Measurements from ENCODE around the gene IL12A.

IL12A gene

DNA sequence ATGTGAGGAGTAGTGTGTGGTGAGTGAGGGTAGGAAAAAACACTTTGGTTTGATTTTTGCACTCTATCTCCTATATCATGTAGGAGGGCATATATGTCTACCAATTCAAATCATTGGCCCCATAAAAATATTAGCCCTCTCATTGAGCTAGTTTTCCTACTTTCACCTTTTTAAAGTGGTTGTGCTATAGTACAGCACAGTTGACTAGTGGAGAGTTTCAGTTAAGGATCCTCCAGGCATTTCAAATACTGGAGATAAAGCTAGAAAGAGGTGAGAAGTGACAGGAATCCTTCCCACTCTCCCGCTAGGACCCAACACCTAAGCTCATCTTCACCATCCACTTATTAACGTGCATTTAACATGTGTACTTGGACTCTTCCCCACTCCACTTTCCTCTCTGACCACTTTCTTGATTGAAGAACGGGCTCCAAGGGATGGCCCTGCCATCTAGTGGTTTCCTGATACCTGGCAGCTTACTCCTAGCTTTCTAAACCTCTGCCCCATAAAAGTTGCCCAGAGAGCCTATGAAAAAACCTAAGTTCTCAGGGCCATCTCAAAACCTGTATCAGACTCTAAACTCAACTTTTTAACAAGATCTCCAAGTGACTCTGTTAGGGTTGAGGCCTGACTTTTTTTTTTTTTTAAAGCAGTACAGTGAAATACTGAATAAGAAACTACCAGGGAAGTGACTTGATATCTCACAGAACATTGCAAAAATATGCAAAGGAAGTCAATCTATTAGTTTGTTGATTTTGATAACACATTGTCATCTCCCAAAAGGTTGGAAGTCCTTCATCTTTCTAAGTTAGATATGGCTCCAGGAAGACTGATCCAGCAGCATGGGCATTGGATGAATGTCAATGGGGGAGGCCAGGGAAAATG lies 17.9 kb downstream of the IL12A start:
- H3K27ac ChIP-seq = no peak overlapping the region
- no peak overlapping the region; the same call in 1 of the 2 replicates for H2AFZ ChIP-seq (ENCODE audit: low read depth)
- no peak overlapping the region for H3K9ac ChIP-seq
- H3K79me2 ChIP-seq (ENCODE audit: insufficient read depth, low read depth) = no peaks in the 10 kb centered on the region
- no peaks in the 10 kb centered on the region for H4K20me1 ChIP-seq (ENCODE audit: insufficient read depth)
- H3K27me3 ChIP-seq (ENCODE audit: insufficient read depth, low read depth) = no peaks in the 10 kb centered on the region
- no peaks in the 10 kb centered on the region for H3K36me3 ChIP-seq (ENCODE audit: insufficient read depth)
- peaks cover 78% of the 10 kb centered on the region for H3K4me1 ChIP-seq (ENCODE audit: low read depth, poor library complexity, severe bottlenecking)
- TF ChIP-seq, protein P1, sequence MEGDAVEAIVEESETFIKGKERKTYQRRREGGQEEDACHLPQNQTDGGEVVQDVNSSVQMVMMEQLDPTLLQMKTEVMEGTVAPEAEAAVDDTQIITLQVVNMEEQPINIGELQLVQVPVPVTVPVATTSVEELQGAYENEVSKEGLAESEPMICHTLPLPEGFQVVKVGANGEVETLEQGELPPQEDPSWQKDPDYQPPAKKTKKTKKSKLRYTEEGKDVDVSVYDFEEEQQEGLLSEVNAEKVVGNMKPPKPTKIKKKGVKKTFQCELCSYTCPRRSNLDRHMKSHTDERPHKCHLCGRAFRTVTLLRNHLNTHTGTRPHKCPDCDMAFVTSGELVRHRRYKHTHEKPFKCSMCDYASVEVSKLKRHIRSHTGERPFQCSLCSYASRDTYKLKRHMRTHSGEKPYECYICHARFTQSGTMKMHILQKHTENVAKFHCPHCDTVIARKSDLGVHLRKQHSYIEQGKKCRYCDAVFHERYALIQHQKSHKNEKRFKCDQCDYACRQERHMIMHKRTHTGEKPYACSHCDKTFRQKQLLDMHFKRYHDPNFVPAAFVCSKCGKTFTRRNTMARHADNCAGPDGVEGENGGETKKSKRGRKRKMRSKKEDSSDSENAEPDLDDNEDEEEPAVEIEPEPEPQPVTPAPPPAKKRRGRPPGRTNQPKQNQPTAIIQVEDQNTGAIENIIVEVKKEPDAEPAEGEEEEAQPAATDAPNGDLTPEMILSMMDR (conservative IDR thresholded peaks at IDR 0.05; ENCODE audit: low read depth, low read length) = peak; percentile 89
- H3K4me3 ChIP-seq (IDR thresholded peaks at IDR 0.05; ENCODE audit: insufficient read depth, low read depth, low read length) = no peak overlapping the region
- peak overlapping the region; percentile 56 for H3K4me2 ChIP-seq

DNA sequence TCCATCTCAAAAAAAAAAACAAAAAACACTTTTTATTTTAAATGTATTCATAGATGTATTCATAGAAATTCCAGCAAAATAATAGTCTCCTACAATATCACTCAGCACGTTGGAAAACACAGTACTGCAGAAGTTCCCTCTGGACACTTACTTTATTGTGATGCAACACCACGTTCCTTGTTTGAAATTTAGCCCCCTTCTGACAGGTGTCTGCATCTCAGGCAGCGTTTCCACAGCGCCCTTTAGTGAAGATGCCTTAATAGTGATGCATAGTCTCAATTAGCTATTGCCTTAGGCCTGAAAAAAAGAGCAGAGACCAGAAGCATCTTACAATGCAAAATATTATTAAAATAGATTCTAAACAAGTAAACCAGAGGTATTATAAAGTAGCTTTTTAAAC lies 20.3 kb downstream of the IL12A start:
- peak overlapping the region; percentile 82; the same call in 1 of the 2 replicates for H3K27ac ChIP-seq
- H2AFZ ChIP-seq (ENCODE audit: low read depth) = no peak overlapping the region
- H4K20me1 ChIP-seq (ENCODE audit: insufficient read depth) = no peaks in the 10 kb centered on the region
- H3K9ac ChIP-seq = no peak overlapping the region
- H3K4me1 ChIP-seq (ENCODE audit: low read depth, poor library complexity, severe bottlenecking) = peaks cover 93% of the 10 kb centered on the region
- peak overlapping the region; percentile 89; the same call in 1 of the 2 replicates for H3K4me2 ChIP-seq
- TF ChIP-seq, protein P1 (conservative IDR thresholded peaks at IDR 0.05; ENCODE audit: low read depth, low read length) = no peak
- no peak overlapping the region for H3K4me3 ChIP-seq (IDR thresholded peaks at IDR 0.05; ENCODE audit: insufficient read depth, low read depth, low read length)
- H3K36me3 ChIP-seq (ENCODE audit: insufficient read depth) = no peaks in the 10 kb centered on the region
- no peaks in the 10 kb centered on the region for H3K79me2 ChIP-seq (ENCODE audit: insufficient read depth, low read depth)
- H3K27me3 ChIP-seq (ENCODE audit: insufficient read depth, low read depth) = no peaks in the 10 kb centered on the region

DNA sequence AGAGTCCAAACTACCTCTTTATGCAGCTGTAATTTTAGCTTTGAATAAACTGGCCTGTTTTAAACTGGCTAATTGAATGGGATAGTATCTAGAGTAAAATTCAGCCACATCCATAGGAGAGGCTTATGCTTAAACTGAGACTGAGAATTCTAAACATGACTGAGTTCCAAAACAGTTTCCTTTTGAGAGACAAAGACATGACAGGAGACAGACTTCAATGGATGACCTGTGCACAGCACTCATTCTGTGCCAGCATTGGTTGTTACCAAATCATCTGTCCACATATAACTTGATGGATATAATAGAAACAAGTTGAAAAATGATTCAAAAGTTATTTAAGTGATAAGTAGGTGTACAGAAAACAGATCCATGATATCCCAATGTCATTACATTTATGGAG lies 20.9 kb downstream of the IL12A start:
- Histone ChIP-seq H3K4me1 (ENCODE audit: low read depth, poor library complexity, severe bottlenecking) (peaks cover 93% of the 10 kb centered on the region), H3K4me2 (peak overlapping the region; percentile 89), H3K27me3 (ENCODE audit: insufficient read depth, low read depth) (no peaks in the 10 kb centered on the region), H3K36me3 (ENCODE audit: insufficient read depth) (no peaks in the 10 kb centered on the region), H3K4me3 (IDR thresholded peaks at IDR 0.05; ENCODE audit: insufficient read depth, low read depth, low read length) (no peak overlapping the region), H4K20me1 (ENCODE audit: insufficient read depth) (no peaks in the 10 kb centered on the region), H2AFZ (ENCODE audit: low read depth) (0 out of 2 replicates have a peak overlapping the region, but pooled peaks have one; percentile 0), H3K9ac (no peak overlapping the region; the same call in 1 of the 2 replicates), H3K79me2 (ENCODE audit: insufficient read depth, low read depth) (no peaks in the 10 kb centered on the region), H3K27ac (peak overlapping the region; percentile 82; the same call in 1 of the 2 replicates)
- TF ChIP-seq, protein P1 (conservative IDR thresholded peaks at IDR 0.05; ENCODE audit: low read depth, low read length) = no peak

DNA sequence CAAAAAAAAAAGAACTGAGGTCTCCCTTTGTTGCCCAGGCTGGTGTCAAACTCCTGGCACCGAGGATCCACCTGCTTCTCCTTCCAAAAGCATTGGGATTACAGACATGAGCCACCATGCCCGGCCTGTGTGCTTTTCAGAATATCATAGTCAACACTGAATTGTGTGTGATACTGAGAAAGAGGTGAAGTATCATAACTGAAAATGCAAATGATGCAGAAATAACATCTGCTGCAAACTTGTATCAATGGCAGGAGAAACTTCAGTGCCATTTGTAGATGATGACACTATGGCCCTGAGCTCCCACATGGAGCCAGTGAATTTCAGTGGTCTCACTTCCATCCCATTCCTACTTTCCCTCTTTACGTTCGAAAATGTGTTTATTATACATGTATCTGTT lies 21.9 kb downstream of the IL12A start:
- Histone ChIP-seq H3K4me3 (IDR thresholded peaks at IDR 0.05; ENCODE audit: insufficient read depth, low read depth, low read length) (no peak overlapping the region), H3K9ac (peak overlapping the region; percentile 54; the same call in 1 of the 2 replicates), H3K36me3 (ENCODE audit: insufficient read depth) (no peaks in the 10 kb centered on the region), H3K27ac (peak overlapping the region; percentile 82), H2AFZ (ENCODE audit: low read depth) (peak overlapping the region; percentile 21), H3K27me3 (ENCODE audit: insufficient read depth, low read depth) (no peaks in the 10 kb centered on the region), H3K4me1 (ENCODE audit: low read depth, poor library complexity, severe bottlenecking) (peaks cover 91% of the 10 kb centered on the region), H3K79me2 (ENCODE audit: insufficient read depth, low read depth) (no peaks in the 10 kb centered on the region), H4K20me1 (ENCODE audit: insufficient read depth) (no peaks in the 10 kb centered on the region), H3K4me2 (peak overlapping the region; percentile 89)
- TF ChIP-seq, protein P1 (conservative IDR thresholded peaks at IDR 0.05; ENCODE audit: low read depth, low read length) = no peak

All from KMS-11 (cell line).